ENCODE measurements around the gene ADD2.

GRCh38 chr2:70775141-70775540, 7.1 kb upstream of the ADD2 start:
- TF ChIP-seq, protein P1, sequence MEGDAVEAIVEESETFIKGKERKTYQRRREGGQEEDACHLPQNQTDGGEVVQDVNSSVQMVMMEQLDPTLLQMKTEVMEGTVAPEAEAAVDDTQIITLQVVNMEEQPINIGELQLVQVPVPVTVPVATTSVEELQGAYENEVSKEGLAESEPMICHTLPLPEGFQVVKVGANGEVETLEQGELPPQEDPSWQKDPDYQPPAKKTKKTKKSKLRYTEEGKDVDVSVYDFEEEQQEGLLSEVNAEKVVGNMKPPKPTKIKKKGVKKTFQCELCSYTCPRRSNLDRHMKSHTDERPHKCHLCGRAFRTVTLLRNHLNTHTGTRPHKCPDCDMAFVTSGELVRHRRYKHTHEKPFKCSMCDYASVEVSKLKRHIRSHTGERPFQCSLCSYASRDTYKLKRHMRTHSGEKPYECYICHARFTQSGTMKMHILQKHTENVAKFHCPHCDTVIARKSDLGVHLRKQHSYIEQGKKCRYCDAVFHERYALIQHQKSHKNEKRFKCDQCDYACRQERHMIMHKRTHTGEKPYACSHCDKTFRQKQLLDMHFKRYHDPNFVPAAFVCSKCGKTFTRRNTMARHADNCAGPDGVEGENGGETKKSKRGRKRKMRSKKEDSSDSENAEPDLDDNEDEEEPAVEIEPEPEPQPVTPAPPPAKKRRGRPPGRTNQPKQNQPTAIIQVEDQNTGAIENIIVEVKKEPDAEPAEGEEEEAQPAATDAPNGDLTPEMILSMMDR (IDR thresholded peaks at IDR 0.05), result no peak
- no peak for TF ChIP-seq POLR2A (IDR thresholded peaks at IDR 0.05)
- TF ChIP-seq EP300 (IDR thresholded peaks at IDR 0.05; ENCODE audit: low read depth), result no peak
- TF ChIP-seq POLR2AphosphoS5 (IDR thresholded peaks at IDR 0.05), result no peak

All from transverse colon (tissue), 4 donors.